Liver (tissue), 9 donors: ENCODE results near the gene TNPO3. TPM values are rescaled to one million over a fixed set of nuclear protein-coding genes. Genes with fewer than 3 reads are reported as not detected.

Experiments used
- DNase-seq: peaks from one replicate; pipeline ENCODE4 v3.0.0-alpha.2; 2017; ENCODE audit warnings: low spot score
- H3K27ac ChIP-seq, 2 donors: one replicate each; pipeline ENCODE4 v1.7.0; 2013; ENCODE audit warnings: inconsistent platforms in 2 of 2, low read length in 2 of 2, control low read depth in 1 of 2, low read depth in 1 of 2, mild to moderate bottlenecking in 1 of 2
- H3K27me3 ChIP-seq, 4 donors: one replicate each; pipeline versions ENCODE4 v1.6.1 to v1.7.0; 2013; ENCODE audit warnings: low read length in 3 of 4, inconsistent platforms in 1 of 4, mild to moderate bottlenecking in 1 of 4, moderate library complexity in 1 of 4; ENCODE audit not compliant: control insufficient read depth in 4 of 4, insufficient read depth in 4 of 4
- H3K36me3 ChIP-seq, 4 donors: one replicate each; pipeline versions ENCODE4 v1.6.1 to v1.7.0; 2013; ENCODE audit warnings: low read length in 3 of 4, mild to moderate bottlenecking in 3 of 4, low read depth in 1 of 4, moderate library complexity in 1 of 4; ENCODE audit not compliant: control insufficient read depth in 4 of 4, insufficient read depth in 3 of 4
- H3K4me1 ChIP-seq, 4 donors: one replicate each; pipeline versions ENCODE4 v1.6.1 to v1.7.0; 2013; ENCODE audit warnings: low read length in 3 of 4, mild to moderate bottlenecking in 3 of 4, moderate library complexity in 1 of 4; ENCODE audit not compliant: control insufficient read depth in 4 of 4, insufficient read depth in 4 of 4
- H3K4me3 ChIP-seq, 3 donors: one replicate each; pipeline versions ENCODE4 v1.6.1 to v1.7.0; 2013; ENCODE audit warnings: low read length in 3 of 3, control low read depth in 1 of 3, low read depth in 1 of 3, mild to moderate bottlenecking in 1 of 3
- H3K9ac ChIP-seq, 2 donors: one replicate each; pipeline ENCODE4 v1.7.0; 2013; ENCODE audit warnings: low read length in 2 of 2, mild to moderate bottlenecking in 2 of 2, moderate library complexity in 2 of 2, control low read depth in 1 of 2, low read depth in 1 of 2
- H3K9me3 ChIP-seq, 4 donors: one replicate each; pipeline versions ENCODE4 v1.6.1 to v1.7.0; 2013; ENCODE audit warnings: low read length in 3 of 4; ENCODE audit not compliant: control insufficient read depth in 4 of 4
- ATF3 ChIP-seq: IDR thresholded peaks from 2 replicates; pipeline ENCODE4 v1.6.1; 2016; ENCODE audit warnings: antibody characterized with exemption
- EGR1 ChIP-seq, 2 donors: IDR thresholded peaks; 2 replicates each; pipeline ENCODE4 v1.6.1; 2016 to 2018; ENCODE audit warnings: antibody characterized with exemption in 2 of 2, low read depth in 2 of 2
- FOXA1 ChIP-seq: IDR thresholded peaks from 2 replicates; pipeline ENCODE4 v1.6.1; 2016; ENCODE audit warnings: antibody characterized with exemption
- FOXA2 ChIP-seq: IDR thresholded peaks from 2 replicates; pipeline ENCODE4 v1.6.1; 2016; ENCODE audit warnings: antibody characterized with exemption
- GABPA ChIP-seq, 2 donors: IDR thresholded peaks in 1 of 2; conservative IDR thresholded peaks in 1 of 2; 2 replicates each; pipeline ENCODE4 v1.6.1; 2016; ENCODE audit warnings: antibody characterized with exemption in 2 of 2, mild to moderate bottlenecking in 1 of 2, moderate library complexity in 1 of 2
- HNF4A ChIP-seq, 2 donors: conservative IDR thresholded peaks; 2 replicates each; pipeline ENCODE4 v1.6.1; 2016; ENCODE audit warnings: antibody characterized with exemption in 2 of 2, mild to moderate bottlenecking in 2 of 2
- JUND ChIP-seq, 2 donors: IDR thresholded peaks; 2 replicates each; pipeline ENCODE4 v1.6.1; 2016; ENCODE audit warnings: antibody characterized with exemption in 2 of 2
- MAX ChIP-seq: IDR thresholded peaks from 2 replicates; pipeline ENCODE4 v1.6.1; 2016; ENCODE audit warnings: antibody characterized with exemption
- NR2F2 ChIP-seq: IDR thresholded peaks from 2 replicates; pipeline ENCODE4 v1.6.1; 2016; ENCODE audit warnings: antibody characterized with exemption
- RAD21 ChIP-seq, 2 donors: IDR thresholded peaks; 2 replicates each; pipeline ENCODE4 v1.6.1; 2016; ENCODE audit warnings: antibody characterized with exemption in 2 of 2, mild to moderate bottlenecking in 2 of 2
- REST ChIP-seq: IDR thresholded peaks from 2 replicates; pipeline ENCODE4 v1.6.1; 2016; ENCODE audit warnings: antibody characterized with exemption, mild to moderate bottlenecking
- RXRA ChIP-seq, 2 donors: IDR thresholded peaks; 2 replicates each; pipeline ENCODE4 v1.6.1; 2017 to 2018; ENCODE audit warnings: antibody characterized with exemption in 2 of 2, mild to moderate bottlenecking in 1 of 2
- TAF1 ChIP-seq: conservative IDR thresholded peaks from 2 replicates; pipeline ENCODE4 v1.6.1; 2016; ENCODE audit warnings: antibody characterized with exemption, mild to moderate bottlenecking
- YY1 ChIP-seq: IDR thresholded peaks from 2 replicates; pipeline ENCODE4 v1.6.1; 2016; ENCODE audit warnings: antibody characterized with exemption, mild to moderate bottlenecking
- WGBS: extraction: QIAGEN DNeasy Blood & Tissue Kit; methylation state at CpG from one replicate; pipeline ENCODE4 v1.1.7; 2013; 5-methylcytosine and 5-hydroxymethylcytosine counted together
- polyA plus RNA-seq, 2 donors: library from polyadenylated mRNA; stranded (reverse) in 1 of 2; unstranded in 1 of 2; fragments of 200-250 nt in 1 of 2; fragments of >200 nt in 1 of 2; fragmentation: Nextera tagmentation in 1 of 2; extraction: Ambion mirVana in 1 of 2; gene quantifications; one replicate each; pipeline versions ENCODE4 v1.2.1 to v1.2.3, GENCODE V29; 2013 to 2015
- total RNA-seq, 2 donors: library from RNA; depleted of rRNA; stranded (reverse); fragments of >200 nt; gene quantifications; one replicate each; pipeline ENCODE4 v1.2.3, GENCODE V29; 2014
- TF ChIP-seq, protein P1 (sequence below): IDR thresholded peaks from 2 replicates; pipeline ENCODE4 v1.6.1; 2016; ENCODE audit warnings: antibody characterized with exemption
- donor health status: healthy.
- donor health status: healthy.
- donor health status: healthy.
- donor health status: healthy.
- donor health status: healthy.

Gene TNPO3
- total and polyA plus RNA-seq, 4 donors, result 9.2 to 38.9 (median 20.0) TPM

DNA sequence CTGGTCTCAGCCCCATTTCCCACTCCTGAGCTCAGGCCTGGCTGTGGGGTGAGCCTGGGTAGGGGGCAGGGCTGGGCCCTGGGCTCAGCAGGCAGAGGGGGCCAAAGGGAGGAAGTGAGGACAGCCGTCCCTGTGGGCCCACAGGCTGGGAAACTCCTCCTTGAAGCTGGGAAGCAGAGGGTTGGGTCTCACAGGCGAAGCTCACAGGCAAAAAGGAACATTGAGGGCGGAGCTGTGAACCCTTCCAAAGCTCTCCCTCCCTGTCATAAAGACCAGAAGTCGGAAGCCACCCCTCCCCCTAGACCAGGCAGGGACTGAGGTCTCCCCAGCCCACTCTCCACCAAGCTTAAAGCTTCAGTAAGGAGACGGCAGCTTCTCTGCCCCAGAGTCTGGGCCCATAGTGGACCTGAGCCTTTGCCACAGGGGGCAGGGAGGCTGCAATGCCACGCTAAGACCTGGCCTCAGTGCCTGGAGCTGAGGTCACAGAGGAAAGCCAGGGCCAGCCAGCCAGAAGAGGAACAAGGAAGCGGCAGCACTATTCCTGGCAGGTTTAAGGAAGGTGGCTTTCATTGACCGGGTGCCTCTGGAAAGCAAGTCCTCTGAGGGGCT, 143.4 kb downstream of the TNPO3 start (continued):
- TF ChIP-seq MAX (no peak), ATF3 (no peak), FOXA1 (no peak), FOXA2 (no peak), RXRA (IDR thresholded peaks at IDR 0.05) (no peak), TAF1 (no peak), NR2F2 (no peak), JUND (IDR thresholded peaks at IDR 0.05) (no peak), YY1 (no peak), RAD21 (IDR thresholded peaks at IDR 0.05) (no peak)
- TF ChIP-seq, protein P1, sequence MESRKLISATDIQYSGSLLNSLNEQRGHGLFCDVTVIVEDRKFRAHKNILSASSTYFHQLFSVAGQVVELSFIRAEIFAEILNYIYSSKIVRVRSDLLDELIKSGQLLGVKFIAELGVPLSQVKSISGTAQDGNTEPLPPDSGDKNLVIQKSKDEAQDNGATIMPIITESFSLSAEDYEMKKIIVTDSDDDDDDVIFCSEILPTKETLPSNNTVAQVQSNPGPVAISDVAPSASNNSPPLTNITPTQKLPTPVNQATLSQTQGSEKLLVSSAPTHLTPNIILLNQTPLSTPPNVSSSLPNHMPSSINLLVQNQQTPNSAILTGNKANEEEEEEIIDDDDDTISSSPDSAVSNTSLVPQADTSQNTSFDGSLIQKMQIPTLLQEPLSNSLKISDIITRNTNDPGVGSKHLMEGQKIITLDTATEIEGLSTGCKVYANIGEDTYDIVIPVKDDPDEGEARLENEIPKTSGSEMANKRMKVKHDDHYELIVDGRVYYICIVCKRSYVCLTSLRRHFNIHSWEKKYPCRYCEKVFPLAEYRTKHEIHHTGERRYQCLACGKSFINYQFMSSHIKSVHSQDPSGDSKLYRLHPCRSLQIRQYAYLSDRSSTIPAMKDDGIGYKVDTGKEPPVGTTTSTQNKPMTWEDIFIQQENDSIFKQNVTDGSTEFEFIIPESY, result no peak

- no peak for DNase-seq
- TF ChIP-seq RXRA (IDR thresholded peaks at IDR 0.05) (no peak), ATF3 (no peak), JUND (IDR thresholded peaks at IDR 0.05) (no peak), GABPA (IDR thresholded peaks at IDR 0.05 in 1 of 2, conservative IDR thresholded peaks at IDR 0.05 in 1 of 2) (no peak), MAX (no peak), EGR1 (IDR thresholded peaks at IDR 0.05; ENCODE audit: low read depth in 2 of 2) (no peak), FOXA2 (no peak), REST (no peak), HNF4A (conservative IDR thresholded peaks at IDR 0.05) (no peak)
- H3K9me3 ChIP-seq, result no peaks in the 10 kb centered on the region
- WGBS, result 21% methylated on average over 34 of the region's 34 CpGs
- peaks cover 3 to 16% (median 5%) of the 10 kb centered on the region in 4 donors for H3K4me1 ChIP-seq
- H3K9ac ChIP-seq, result no peak within 1 kb of the TSS
- no peak within 1 kb of the TSS for H3K27ac ChIP-seq
- peak within 1 kb of the TSS in 1 of 3 donors; percentile 23 for H3K4me3 ChIP-seq
- no peaks in the 10 kb centered on the region for H3K36me3 ChIP-seq
- peaks cover 0 to 2% (median 0%) of the 10 kb centered on the region in 4 donors for H3K27me3 ChIP-seq
Observed at GRCh38 chr7:128910569-128910945, 144.4 kb downstream of the TNPO3 start, which contains the start of gene KCP. Gene KCP (minus strand): TSS chr7:128910709. CDS start chr7:128910676, 33 bp downstream.
